Memory B cell (primary cell): ENCODE measurements around the gene CYP2E1.
"Not testable (repeated sequence)": the region's sequence is repeated elsewhere in the genome, so short reads cannot be mapped to it uniquely, and the experiment has no call there.

Source experiments
- ATAC-seq: fragments of 150-1000 bp; cut with Tn5 transposase; 2 replicates; pipeline ENCODE4 v1.10.0; 2021; ENCODE audit warnings: low read depth, mild to moderate bottlenecking, moderate library complexity
- DNase-seq, 2 donors: peaks; one replicate each; pipeline ENCODE4 v3.0.0; 2022; ENCODE audit warnings: low spot score in 2 of 2
- H3K27ac Mint-ChIP-seq: one replicate; pipeline ENCODE4 v1.8.0; 2022; ENCODE audit warnings: mild to moderate bottlenecking, moderate library complexity, mixed read lengths
- H3K27me3 Mint-ChIP-seq: one replicate; pipeline ENCODE4 v1.8.0; 2022; ENCODE audit warnings: mixed read lengths
- H3K36me3 Mint-ChIP-seq: one replicate; pipeline ENCODE4 v1.8.0; 2022; ENCODE audit warnings: mild to moderate bottlenecking, mixed read lengths
- H3K4me1 Mint-ChIP-seq: one replicate; pipeline ENCODE4 v1.8.0; 2022; ENCODE audit warnings: mixed read lengths
- H3K4me3 Mint-ChIP-seq: one replicate; pipeline ENCODE4 v1.8.0; 2022; ENCODE audit warnings: mild to moderate bottlenecking, moderate library complexity, mixed read lengths
- H3K9me3 Mint-ChIP-seq: one replicate; pipeline ENCODE4 v1.8.0; 2022; ENCODE audit warnings: mixed read lengths

Gene CYP2E1

DNA sequence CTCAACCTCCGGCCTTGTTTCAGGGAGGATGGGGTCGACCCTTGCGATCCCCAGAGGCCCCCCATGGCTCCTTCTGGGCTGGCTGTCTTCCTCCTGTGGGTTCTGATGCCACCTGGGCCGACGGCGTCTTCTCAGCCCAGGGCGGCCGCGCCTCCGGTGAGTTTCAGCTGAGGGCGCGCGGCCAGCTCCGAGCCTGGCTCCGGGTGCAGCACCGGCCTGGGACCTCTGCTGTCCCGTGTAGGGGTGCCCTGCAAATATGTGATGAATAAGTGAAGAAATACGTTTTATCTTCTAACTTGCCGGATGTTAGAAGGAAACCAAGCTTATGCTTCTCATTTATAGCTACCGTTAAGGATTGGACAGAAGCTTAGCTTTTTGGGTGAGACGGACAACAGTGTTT is 42.6 kb downstream of the CYP2E1 start:
- ATAC-seq = not testable (repeated sequence)

DNA sequence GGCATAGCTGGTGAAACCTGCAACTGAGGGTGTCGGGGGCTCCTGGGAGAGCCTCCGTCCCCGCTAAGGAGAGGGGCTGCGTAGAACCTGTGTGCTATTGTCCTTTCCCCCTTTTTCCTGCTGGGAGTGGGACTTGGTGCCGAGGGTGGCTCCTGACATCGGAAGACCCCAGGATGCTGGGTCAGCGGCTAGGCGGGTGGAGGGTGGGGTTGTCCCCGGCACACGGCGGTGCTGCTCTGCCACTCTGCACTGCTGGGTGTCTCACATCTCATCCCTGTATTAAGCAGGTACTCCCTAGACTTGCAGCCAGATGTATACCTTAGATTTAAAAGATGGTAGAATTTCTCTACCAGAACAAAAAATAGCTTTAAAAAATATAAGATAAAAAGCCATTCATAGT is 44.9 kb downstream of the CYP2E1 start:
- not testable (repeated sequence) for H3K27me3 Mint-ChIP-seq, ATAC-seq
- H3K9me3 Mint-ChIP-seq = peaks cover 13% of the 10 kb centered on the region

More for the DNA sequence above, 42.6 kb downstream of the CYP2E1 start:
- H3K27me3 Mint-ChIP-seq, H3K27ac Mint-ChIP-seq, H3K36me3 Mint-ChIP-seq, DNase-seq, H3K4me3 Mint-ChIP-seq, H3K4me1 Mint-ChIP-seq: not testable (repeated sequence)
- H3K9me3 Mint-ChIP-seq = peaks cover 14% of the 10 kb centered on the region

DNA sequence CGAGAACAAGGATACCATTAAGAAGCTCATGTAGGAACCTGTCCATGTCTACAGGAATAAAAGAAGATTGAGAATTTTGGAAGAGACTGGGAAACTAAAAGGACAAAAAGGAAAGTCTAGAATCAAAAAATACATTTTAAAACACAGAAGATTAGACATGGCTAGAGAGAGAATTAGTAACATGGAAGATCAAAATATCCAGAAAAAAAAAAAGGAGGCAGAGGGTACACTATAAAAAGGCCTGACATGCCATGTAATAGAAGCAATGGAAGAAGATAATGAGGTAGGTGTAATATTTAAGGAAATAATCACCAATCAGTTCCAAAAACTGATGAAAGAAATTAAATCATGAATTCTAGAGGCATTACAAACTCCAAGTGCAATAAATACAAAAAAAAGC is 46.3 kb downstream of the CYP2E1 start:
- H3K36me3 Mint-ChIP-seq, H3K4me3 Mint-ChIP-seq, H3K27ac Mint-ChIP-seq, H3K4me1 Mint-ChIP-seq, H3K27me3 Mint-ChIP-seq, DNase-seq, ATAC-seq: not testable (repeated sequence)
- H3K9me3 Mint-ChIP-seq = peaks cover 11% of the 10 kb centered on the region

More for the DNA sequence above, 44.9 kb downstream of the CYP2E1 start:
- not testable (repeated sequence) for H3K36me3 Mint-ChIP-seq, H3K27ac Mint-ChIP-seq, DNase-seq, H3K4me1 Mint-ChIP-seq, H3K4me3 Mint-ChIP-seq

DNA sequence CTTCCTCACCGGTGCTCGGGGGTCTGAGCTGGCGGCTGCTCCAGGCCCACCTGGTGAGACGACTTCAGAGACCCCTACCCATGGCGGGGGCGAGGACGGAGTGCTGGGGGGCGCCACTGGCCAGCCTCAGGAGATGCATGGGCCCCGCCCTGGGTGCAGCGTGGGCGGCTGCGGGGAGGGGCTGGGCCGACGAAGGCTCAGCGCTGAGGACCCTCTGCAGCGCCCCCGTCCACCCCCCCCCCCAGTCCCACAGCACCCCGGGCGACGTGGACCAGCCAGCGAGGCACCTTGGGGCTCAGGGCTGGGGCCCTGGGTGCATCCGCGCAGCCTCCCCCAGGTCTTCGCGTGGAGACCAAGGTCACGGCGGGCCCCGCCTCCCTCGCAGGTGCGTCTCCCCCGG is 49.9 kb downstream of the CYP2E1 start:
- not testable (repeated sequence) for ATAC-seq, DNase-seq, H3K36me3 Mint-ChIP-seq, H3K4me1 Mint-ChIP-seq, H3K4me3 Mint-ChIP-seq, H3K27ac Mint-ChIP-seq
- H3K27me3 Mint-ChIP-seq = peaks cover 15% of the 10 kb centered on the region
- peaks cover 16% of the 10 kb centered on the region for H3K9me3 Mint-ChIP-seq
